A549 (cell line): ENCODE measurements around the gene LGALS1. TPM values are rescaled to one million over a fixed set of nuclear protein-coding genes. Genes with fewer than 3 reads are reported as not detected.

Experiments used
- ATAC-seq, 2 experiments: fragments of 200-7000 bp in 1 of 2; fragments of >200 bp in 1 of 2; cut with Nextera tagmentation in 1 of 2; cut with Tn5 transposase in 1 of 2; 3 replicates each; pipeline versions ENCODE4 v1.8.0 to v1.9.1; 2018 to 2020; ENCODE audit warnings: mild to moderate bottlenecking in 1 of 2, moderate library complexity in 1 of 2
- CTCF ChIA-PET: fragments of 300-600 bp; sonication (Branson Sonifier 250); formaldehyde crosslinking; extraction: SDS; loops from one replicate; lab custom pipeline; 2021; ENCODE audit warnings: antibody characterized with exemption, inconsistent platforms; lab: Yijun Ruan, JAX
- POLR2A ChIA-PET: fragments of 350-600 bp; formaldehyde crosslinking; extraction: SDS; loops from one replicate; lab custom pipeline; 2021; ENCODE audit warnings: antibody characterized with exemption, inconsistent platforms; lab: Yijun Ruan, JAX
- DNase-seq, 2 experiments: peaks; one replicate each; pipeline versions ENCODE4 v3.0.0 to v3.0.0-alpha.2; 2011 to 2016; ENCODE audit warnings: low read depth in 1 of 2, low spot score in 1 of 2
- FAIRE-seq: peaks from 2 replicates; lab custom pipeline; 2011; peaks lifted over from hg19 to GRCh38; lab: Jason Lieb, UNC
- H3K27ac ChIP-seq, 2 experiments: fragments of >200 bp; sonication (Bioruptor Twin); formaldehyde crosslinking; 3 replicates each; pipeline ENCODE4 v1.5.1; 2016 to 2017
- H3K4me1 ChIP-seq: fragments of >200 bp; sonication (Bioruptor Twin); formaldehyde crosslinking; 3 replicates; pipeline ENCODE4 v1.6.1; 2016
- H3K4me2 ChIP-seq: fragments of >200 bp; sonication (Bioruptor Twin); formaldehyde crosslinking; 3 replicates; pipeline ENCODE4 v1.6.1; 2016
- H3K4me3 ChIP-seq: fragments of >200 bp; sonication (Bioruptor Twin); formaldehyde crosslinking; 3 replicates; pipeline ENCODE4 v1.5.1; 2016
- H3K9me3 ChIP-seq: fragments of >200 bp; sonication (Bioruptor Twin); formaldehyde crosslinking; 3 replicates; pipeline ENCODE4 v1.6.1; 2016
- BHLHE40 ChIP-seq: IDR thresholded peaks from 2 replicates; pipeline ENCODE4 v1.6.1; 2012; ENCODE audit warnings: low read depth, low read length, inconsistent platforms
- CBX2 ChIP-seq: fragments of 200-600 bp; sonication (generic); IDR thresholded peaks from 2 replicates; pipeline ENCODE4 v1.6.1; 2016; ENCODE audit warnings: low read depth, mild to moderate bottlenecking, borderline replicate concordance
- CBX8 ChIP-seq: fragments of 200-600 bp; sonication (generic); IDR thresholded peaks from 2 replicates; pipeline ENCODE4 v1.6.1; 2016
- CEBPB ChIP-seq, 2 experiments: fragments of >200 bp in 1 of 2; sonication (Bioruptor Twin) in 1 of 2; formaldehyde crosslinking in 1 of 2; IDR thresholded peaks; 2 replicates each; pipeline ENCODE4 v1.6.1; 2012 to 2016
- CHD2 ChIP-seq: fragments of 150-350 bp; IDR thresholded peaks from 2 replicates; pipeline ENCODE4 v1.6.1; 2014; ENCODE audit warnings: low read length; ENCODE audit not compliant: partially characterized antibody
- EHF ChIP-seq: fragments of 250-450 bp; sonication (Bioruptor Pico); IDR thresholded peaks from 2 replicates; pipeline ENCODE4 v1.5.0; 2020; ENCODE audit warnings: mild to moderate bottlenecking
- EHMT2 ChIP-seq: fragments of 200-600 bp; sonication (generic); IDR thresholded peaks from 2 replicates; pipeline ENCODE4 v1.6.1; 2016; ENCODE audit warnings: antibody characterized with exemption, low read depth, mild to moderate bottlenecking, moderate library complexity
- HDAC2 ChIP-seq: fragments of 200-600 bp; sonication (generic); IDR thresholded peaks from 2 replicates; pipeline ENCODE4 v1.6.1; 2016
- KDM1A ChIP-seq: fragments of 200-600 bp; sonication (generic); IDR thresholded peaks from 2 replicates; pipeline ENCODE4 v1.6.1; 2016; ENCODE audit warnings: low read depth, mild to moderate bottlenecking
- KDM5A ChIP-seq: fragments of 200-600 bp; sonication (generic); IDR thresholded peaks from 2 replicates; pipeline ENCODE4 v1.6.1; 2016; ENCODE audit warnings: antibody characterized with exemption, mild to moderate bottlenecking
- MAFK ChIP-seq: fragments of 450-650 bp; IDR thresholded peaks from 2 replicates; pipeline ENCODE4 v1.6.1; 2014; ENCODE audit not compliant: partially characterized antibody
- NPAS2 ChIP-seq: fragments of 250-450 bp; sonication (Bioruptor Pico); IDR thresholded peaks from 2 replicates; pipeline ENCODE4 v1.8.0; 2022; ENCODE audit warnings: mild to moderate bottlenecking, moderate library complexity, borderline replicate concordance
- NR3C1 ChIP-seq: fragments of >200 bp; sonication (Bioruptor Twin); formaldehyde crosslinking; IDR thresholded peaks from 3 replicates; pipeline ENCODE4 v1.6.1; 2017
- PHF8 ChIP-seq: fragments of 200-600 bp; sonication (generic); IDR thresholded peaks from 2 replicates; pipeline ENCODE4 v1.6.1; 2016; ENCODE audit warnings: low read depth, mild to moderate bottlenecking, antibody characterized with exemption, moderate library complexity, borderline replicate concordance
- RNF2 ChIP-seq: fragments of 200-600 bp; sonication (generic); IDR thresholded peaks from 2 replicates; pipeline ENCODE4 v1.6.1; 2016; ENCODE audit warnings: low read depth, mild to moderate bottlenecking, antibody characterized with exemption, moderate library complexity, borderline replicate concordance
- SREBF2 ChIP-seq: fragments of 450-650 bp; IDR thresholded peaks from 2 replicates; pipeline ENCODE4 v1.6.1; 2014; ENCODE audit warnings: mild to moderate bottlenecking, moderate library complexity
- TFCP2L1 ChIP-seq: fragments of 250-450 bp; sonication (Bioruptor Pico); IDR thresholded peaks from 2 replicates; pipeline ENCODE4 v1.5.0; 2021; ENCODE audit warnings: mild to moderate bottlenecking
- TP53 ChIP-seq: fragments of 250-450 bp; sonication (Bioruptor Pico); IDR thresholded peaks from 2 replicates; pipeline ENCODE4 v1.5.0; 2021; ENCODE audit warnings: mild to moderate bottlenecking, moderate library complexity
- ZSCAN20 ChIP-seq: fragments of 250-450 bp; sonication (Bioruptor Pico); IDR thresholded peaks from 2 replicates; pipeline ENCODE4 v1.8.0; 2022; ENCODE audit warnings: mild to moderate bottlenecking, moderate library complexity
- WGBS: methylation state at CpG from one replicate; pipeline ENCODE4 v1.1.6; 2017; ENCODE audit errors: missing lambda C conversion rate; 5-methylcytosine and 5-hydroxymethylcytosine counted together
- polyA plus RNA-seq, 4 experiments: library from polyadenylated mRNA; depleted of rRNA in 3 of 4; stranded (reverse); fragments of >200 nt; fragmentation: RNase III in 1 of 4; extraction: RNeasy Plus Mini Kit Qiagen cat#74134 plus additional on column Dnase treatment in 1 of 4; gene quantifications; 2 replicates in 3 of 4; 3 replicates in 1 of 4; pipeline ENCODE4 v1.2.3, GENCODE V29; 2011 to 2017
- TF ChIP-seq, protein P1 (sequence below): IDR thresholded peaks from 2 replicates; pipeline ENCODE4 v1.6.1; 2012
- TF ChIP-seq, protein P2 (sequence below): fragments of >200 bp; sonication (Bioruptor Twin); formaldehyde crosslinking; IDR thresholded peaks from 2 replicates; pipeline ENCODE4 v1.6.1; 2016
- TF ChIP-seq, protein P3 (sequence below): fragments of 450-650 bp; IDR thresholded peaks from 2 replicates; pipeline ENCODE4 v1.6.1; 2014; ENCODE audit warnings: antibody characterized with exemption
- TF ChIP-seq, protein P4 (sequence below): fragments of >200 bp; sonication (Bioruptor Twin); formaldehyde crosslinking; IDR thresholded peaks from 3 replicates; pipeline ENCODE4 v1.6.1; 2016
- TF ChIP-seq, protein P5 (sequence below): fragments of 250-450 bp; sonication (Bioruptor Pico); IDR thresholded peaks from 2 replicates; pipeline ENCODE4 v1.5.0; 2020; ENCODE audit warnings: low read depth, mild to moderate bottlenecking, moderate library complexity
- TF ChIP-seq, protein P6 (sequence below): fragments of 150-350 bp; IDR thresholded peaks from 2 replicates; pipeline ENCODE4 v1.6.1; 2014; ENCODE audit warnings: low read depth, mild to moderate bottlenecking, low read length
- TF ChIP-seq, protein P7 (sequence below): IDR thresholded peaks from 2 replicates; pipeline ENCODE4 v1.6.1; 2012
- TF ChIP-seq, protein P8 (sequence below): fragments of >200 bp; sonication (Bioruptor Twin); formaldehyde crosslinking; IDR thresholded peaks from 3 replicates; pipeline ENCODE4 v1.5.1; 2016

LGALS1 gene
- polyA plus RNA-seq, 2 of the 4 experiments (the other 2 are of a cell fraction), result 584 to 1,477 TPM

DNA sequence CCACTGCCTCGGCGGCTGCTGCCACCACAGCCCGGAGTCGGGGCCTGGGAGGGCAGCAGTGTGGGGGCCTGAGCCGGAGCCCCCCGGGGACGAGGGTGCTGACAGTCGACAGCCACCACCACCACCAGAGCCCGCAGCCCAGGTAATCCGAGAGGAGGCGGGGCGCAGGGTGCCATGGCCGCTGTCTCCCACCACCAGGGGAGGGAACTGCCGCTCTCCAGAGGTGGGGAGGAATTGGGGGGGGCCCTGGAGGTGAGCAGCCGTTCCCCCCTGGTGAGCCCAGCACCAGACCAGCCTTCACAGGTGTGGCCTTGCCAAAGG is 34.0 kb downstream of the LGALS1 start:
- no peak for ATAC-seq
- no peak for FAIRE-seq
- CTCF ChIA-PET, result interaction anchor here (0.6 to 2.7 kb wide), 2 partner anchors 16 to 66 kb away, joined by 3 to 9 read pairs; no protein-coding TSS in a partner anchor

DNA sequence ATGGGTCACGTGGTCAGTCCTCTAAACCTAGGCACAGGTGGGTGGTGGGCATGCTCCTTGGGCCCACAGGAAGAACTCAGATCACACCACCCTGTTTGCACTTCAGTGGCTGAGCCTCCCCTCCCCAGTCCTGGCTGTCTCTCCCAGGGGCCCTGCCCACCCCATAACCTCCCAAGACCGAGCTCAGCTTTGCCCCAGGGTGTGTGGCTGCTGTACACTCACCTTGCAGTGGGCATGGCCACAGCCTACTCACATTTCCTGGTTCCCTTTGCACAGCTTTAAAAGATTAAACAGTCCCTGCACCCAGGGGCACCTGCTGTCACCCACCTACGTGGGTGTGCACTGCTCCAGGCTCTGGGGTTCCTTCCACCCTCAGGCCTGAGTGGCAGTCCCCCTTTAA is 35.2 kb downstream of the LGALS1 start:
- Histone ChIP-seq H3K4me2 (no peak overlapping the region), H3K27ac (no peak overlapping the region), H3K9me3 (no peaks in the 10 kb centered on the region), H3K4me1 (no peaks in the 10 kb centered on the region), H3K4me3 (no peak overlapping the region)
- POLR2A ChIA-PET, result no interaction called here
- no peak for DNase-seq
- CTCF ChIA-PET, result interaction anchor here (0.6 to 2.7 kb wide), 4 partner anchors 13 to 67 kb away, joined by 3 to 9 read pairs (median 5); no protein-coding TSS in a partner anchor
- no peak; a peak in 1 of 6 replicates for ATAC-seq
- no peak for FAIRE-seq
- 92% methylated on average over 2 of the region's 3 CpGs for WGBS
- TF ChIP-seq TFCP2L1 (CRISPR knock-in tag) (no peak), RNF2 (no peak), HDAC2 (no peak), KDM5A (no peak), SREBF2 (no peak), MAFK (no peak), KDM1A (no peak), CBX8 (no peak), EHMT2 (no peak), PHF8 (no peak), CEBPB (IDR thresholded peaks at IDR 0.05) (no peak)
- TF ChIP-seq, protein P1, sequence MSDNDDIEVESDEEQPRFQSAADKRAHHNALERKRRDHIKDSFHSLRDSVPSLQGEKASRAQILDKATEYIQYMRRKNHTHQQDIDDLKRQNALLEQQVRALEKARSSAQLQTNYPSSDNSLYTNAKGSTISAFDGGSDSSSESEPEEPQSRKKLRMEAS, result no peak
- TF ChIP-seq, protein P2, sequence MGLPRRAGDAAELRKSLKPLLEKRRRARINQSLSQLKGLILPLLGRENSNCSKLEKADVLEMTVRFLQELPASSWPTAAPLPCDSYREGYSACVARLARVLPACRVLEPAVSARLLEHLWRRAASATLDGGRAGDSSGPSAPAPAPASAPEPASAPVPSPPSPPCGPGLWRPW, result no peak
- TF ChIP-seq, protein P3, sequence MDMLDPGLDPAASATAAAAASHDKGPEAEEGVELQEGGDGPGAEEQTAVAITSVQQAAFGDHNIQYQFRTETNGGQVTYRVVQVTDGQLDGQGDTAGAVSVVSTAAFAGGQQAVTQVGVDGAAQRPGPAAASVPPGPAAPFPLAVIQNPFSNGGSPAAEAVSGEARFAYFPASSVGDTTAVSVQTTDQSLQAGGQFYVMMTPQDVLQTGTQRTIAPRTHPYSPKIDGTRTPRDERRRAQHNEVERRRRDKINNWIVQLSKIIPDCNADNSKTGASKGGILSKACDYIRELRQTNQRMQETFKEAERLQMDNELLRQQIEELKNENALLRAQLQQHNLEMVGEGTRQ, result no peak

More for the DNA sequence above, 34.0 kb downstream of the LGALS1 start:
- Histone ChIP-seq H3K4me3 (no peak overlapping the region), H3K27ac (no peak overlapping the region), H3K4me1 (no peaks in the 10 kb centered on the region), H3K4me2 (no peak overlapping the region), H3K9me3 (no peaks in the 10 kb centered on the region)
- WGBS, result 58% methylated on average over 1 of the region's 15 CpGs
- DNase-seq, result no peak
- TF ChIP-seq, protein P4, sequence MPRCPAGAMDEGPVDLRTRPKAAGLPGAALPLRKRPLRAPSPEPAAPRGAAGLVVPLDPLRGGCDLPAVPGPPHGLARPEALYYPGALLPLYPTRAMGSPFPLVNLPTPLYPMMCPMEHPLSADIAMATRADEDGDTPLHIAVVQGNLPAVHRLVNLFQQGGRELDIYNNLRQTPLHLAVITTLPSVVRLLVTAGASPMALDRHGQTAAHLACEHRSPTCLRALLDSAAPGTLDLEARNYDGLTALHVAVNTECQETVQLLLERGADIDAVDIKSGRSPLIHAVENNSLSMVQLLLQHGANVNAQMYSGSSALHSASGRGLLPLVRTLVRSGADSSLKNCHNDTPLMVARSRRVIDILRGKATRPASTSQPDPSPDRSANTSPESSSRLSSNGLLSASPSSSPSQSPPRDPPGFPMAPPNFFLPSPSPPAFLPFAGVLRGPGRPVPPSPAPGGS, result no peak
- no peak for TF ChIP-seq CBX2
- no peak for TF ChIP-seq CEBPB (IDR thresholded peaks at IDR 0.05)
- no peak for TF ChIP-seq TP53 (CRISPR knock-in tag)
- TF ChIP-seq BHLHE40, result no peak
- no peak for TF ChIP-seq CHD2
- TF ChIP-seq, protein P5, sequence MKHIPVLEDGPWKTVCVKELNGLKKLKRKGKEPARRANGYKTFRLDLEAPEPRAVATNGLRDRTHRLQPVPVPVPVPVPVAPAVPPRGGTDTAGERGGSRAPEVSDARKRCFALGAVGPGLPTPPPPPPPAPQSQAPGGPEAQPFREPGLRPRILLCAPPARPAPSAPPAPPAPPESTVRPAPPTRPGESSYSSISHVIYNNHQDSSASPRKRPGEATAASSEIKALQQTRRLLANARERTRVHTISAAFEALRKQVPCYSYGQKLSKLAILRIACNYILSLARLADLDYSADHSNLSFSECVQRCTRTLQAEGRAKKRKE (CRISPR knock-in tag), result no peak
- TF ChIP-seq EHF, result no peak
- no peak for TF ChIP-seq NPAS2
- TF ChIP-seq, protein P3, result no peak
- TF ChIP-seq MAFK, result no peak
- no peak for TF ChIP-seq EHMT2
- TF ChIP-seq, protein P6, sequence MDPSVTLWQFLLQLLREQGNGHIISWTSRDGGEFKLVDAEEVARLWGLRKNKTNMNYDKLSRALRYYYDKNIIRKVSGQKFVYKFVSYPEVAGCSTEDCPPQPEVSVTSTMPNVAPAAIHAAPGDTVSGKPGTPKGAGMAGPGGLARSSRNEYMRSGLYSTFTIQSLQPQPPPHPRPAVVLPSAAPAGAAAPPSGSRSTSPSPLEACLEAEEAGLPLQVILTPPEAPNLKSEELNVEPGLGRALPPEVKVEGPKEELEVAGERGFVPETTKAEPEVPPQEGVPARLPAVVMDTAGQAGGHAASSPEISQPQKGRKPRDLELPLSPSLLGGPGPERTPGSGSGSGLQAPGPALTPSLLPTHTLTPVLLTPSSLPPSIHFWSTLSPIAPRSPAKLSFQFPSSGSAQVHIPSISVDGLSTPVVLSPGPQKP, result no peak
- TF ChIP-seq, protein P7, sequence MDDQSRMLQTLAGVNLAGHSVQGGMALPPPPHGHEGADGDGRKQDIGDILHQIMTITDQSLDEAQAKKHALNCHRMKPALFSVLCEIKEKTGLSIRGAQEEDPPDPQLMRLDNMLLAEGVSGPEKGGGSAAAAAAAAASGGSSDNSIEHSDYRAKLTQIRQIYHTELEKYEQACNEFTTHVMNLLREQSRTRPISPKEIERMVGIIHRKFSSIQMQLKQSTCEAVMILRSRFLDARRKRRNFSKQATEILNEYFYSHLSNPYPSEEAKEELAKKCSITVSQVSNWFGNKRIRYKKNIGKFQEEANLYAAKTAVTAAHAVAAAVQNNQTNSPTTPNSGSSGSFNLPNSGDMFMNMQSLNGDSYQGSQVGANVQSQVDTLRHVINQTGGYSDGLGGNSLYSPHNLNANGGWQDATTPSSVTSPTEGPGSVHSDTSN, result no peak
- no peak for TF ChIP-seq ZSCAN20 (CRISPR knock-in tag)
- TF ChIP-seq, protein P8, sequence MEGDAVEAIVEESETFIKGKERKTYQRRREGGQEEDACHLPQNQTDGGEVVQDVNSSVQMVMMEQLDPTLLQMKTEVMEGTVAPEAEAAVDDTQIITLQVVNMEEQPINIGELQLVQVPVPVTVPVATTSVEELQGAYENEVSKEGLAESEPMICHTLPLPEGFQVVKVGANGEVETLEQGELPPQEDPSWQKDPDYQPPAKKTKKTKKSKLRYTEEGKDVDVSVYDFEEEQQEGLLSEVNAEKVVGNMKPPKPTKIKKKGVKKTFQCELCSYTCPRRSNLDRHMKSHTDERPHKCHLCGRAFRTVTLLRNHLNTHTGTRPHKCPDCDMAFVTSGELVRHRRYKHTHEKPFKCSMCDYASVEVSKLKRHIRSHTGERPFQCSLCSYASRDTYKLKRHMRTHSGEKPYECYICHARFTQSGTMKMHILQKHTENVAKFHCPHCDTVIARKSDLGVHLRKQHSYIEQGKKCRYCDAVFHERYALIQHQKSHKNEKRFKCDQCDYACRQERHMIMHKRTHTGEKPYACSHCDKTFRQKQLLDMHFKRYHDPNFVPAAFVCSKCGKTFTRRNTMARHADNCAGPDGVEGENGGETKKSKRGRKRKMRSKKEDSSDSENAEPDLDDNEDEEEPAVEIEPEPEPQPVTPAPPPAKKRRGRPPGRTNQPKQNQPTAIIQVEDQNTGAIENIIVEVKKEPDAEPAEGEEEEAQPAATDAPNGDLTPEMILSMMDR, result no peak
- no peak for TF ChIP-seq NR3C1
- TF ChIP-seq, all 56 proteins: peak for 0
- POLR2A ChIA-PET, result no interaction called here
